Keratinocyte (primary cell): ENCODE results near the gene WRNIP1. TPM values are rescaled to one million over a fixed set of nuclear protein-coding genes. Genes with fewer than 3 reads are reported as not detected.

Experiments
- DNase-seq: peaks from one replicate; pipeline ENCODE4 v3.0.0-alpha.2; 2011; ENCODE audit warnings: low read depth, missing footprints, low spot score
- FAIRE-seq: peaks from 2 replicates; lab custom pipeline; 2011; peaks lifted over from hg19 to GRCh38; lab: Jason Lieb, UNC
- H2AFZ ChIP-seq: 2 replicates; pipeline ENCODE4 v1.6.0; 2012; ENCODE audit warnings: low read length, control low read depth, inconsistent platforms; ENCODE audit not compliant: control insufficient read depth
- H3K27ac ChIP-seq: 2 replicates; pipeline ENCODE4 v1.5.1; 2011; ENCODE audit warnings: low read length; ENCODE audit not compliant: control insufficient read depth, insufficient read depth
- H3K27me3 ChIP-seq: 3 replicates; pipeline ENCODE4 v1.6.0; 2011; ENCODE audit warnings: low read length; ENCODE audit not compliant: control insufficient read depth, insufficient read depth; ENCODE audit errors: extremely low read depth
- H3K36me3 ChIP-seq, 2 experiments: 2 replicates in 1 of 2; 3 replicates in 1 of 2; pipeline ENCODE4 v1.5.1; 2011; ENCODE audit warnings: low read length in 2 of 2, mild to moderate bottlenecking in 1 of 2; ENCODE audit not compliant: control insufficient read depth in 2 of 2, insufficient read depth in 2 of 2; ENCODE audit errors: extremely low read depth in 1 of 2
- H3K4me1 ChIP-seq: 3 replicates; pipeline ENCODE4 v1.5.1; 2011; ENCODE audit warnings: low read length; ENCODE audit not compliant: control insufficient read depth, insufficient read depth; ENCODE audit errors: extremely low read depth
- H3K4me2 ChIP-seq: 3 replicates; pipeline ENCODE4 v1.6.0; 2011; ENCODE audit warnings: low read depth, low read length; ENCODE audit not compliant: control insufficient read depth, insufficient read depth; ENCODE audit errors: extremely low read depth
- H3K4me3 ChIP-seq, 3 experiments: fragments of 200-600 bp in 1 of 3; sonication (generic) in 1 of 3; 2 replicates in 2 of 3; 3 replicates in 1 of 3; pipeline ENCODE4 v1.5.1; 2011 to 2016; ENCODE audit warnings: low read length in 3 of 3, mild to moderate bottlenecking in 3 of 3, control low read depth in 2 of 3, inconsistent platforms in 1 of 3, low read depth in 1 of 3, mixed read lengths in 1 of 3, mixed run types in 1 of 3, moderate library complexity in 1 of 3; ENCODE audit not compliant: control insufficient read depth in 2 of 3, insufficient read depth in 2 of 3; ENCODE audit errors: extremely low read depth in 1 of 3
- H3K79me2 ChIP-seq: 2 replicates; pipeline ENCODE4 v1.6.0; 2012; ENCODE audit warnings: low read length; ENCODE audit not compliant: control insufficient read depth, insufficient read depth
- H3K9ac ChIP-seq: 3 replicates; pipeline ENCODE4 v1.6.0; 2011; ENCODE audit warnings: low read length; ENCODE audit not compliant: control insufficient read depth, insufficient read depth; ENCODE audit errors: extremely low read depth
- H3K9me1 ChIP-seq: 3 replicates; pipeline ENCODE4 v1.6.0; 2011; ENCODE audit warnings: low read length; ENCODE audit not compliant: control insufficient read depth, insufficient read depth; ENCODE audit errors: extremely low read depth
- H3K9me3 ChIP-seq: 2 replicates; pipeline ENCODE4 v1.5.1; 2012; ENCODE audit warnings: low read depth, low read length; ENCODE audit not compliant: control insufficient read depth
- H4K20me1 ChIP-seq: 3 replicates; pipeline ENCODE4 v1.6.0; 2011; ENCODE audit warnings: low read length; ENCODE audit not compliant: control insufficient read depth, insufficient read depth; ENCODE audit errors: extremely low read depth
- CTCF ChIP-seq, 3 experiments: IDR thresholded peaks in 1 of 3; conservative IDR thresholded peaks in 1 of 3; optimal IDR thresholded peaks in 1 of 3; 2 replicates in 2 of 3; 3 replicates in 1 of 3; pipeline versions ENCODE3 to v1.5.1; 2011; ENCODE audit warnings: low read length in 3 of 3, mild to moderate bottlenecking in 3 of 3, moderate library complexity in 2 of 3, control low read depth in 1 of 3, inconsistent platforms in 1 of 3; ENCODE audit not compliant: insufficient read depth in 2 of 3; ENCODE audit errors: extremely low read depth in 1 of 3
- EZH2 ChIP-seq: IDR thresholded peaks from one replicate; pipeline ENCODE4 v1.6.1; 2012; ENCODE audit warnings: inconsistent platforms, mild to moderate bottlenecking, low read length, moderate library complexity
- dilution Hi-C: fragments of 300-500 bp; cut with MboI; formaldehyde crosslinking; loops from one replicate; pipeline ENCODE4 v1.7.0; 2020; ENCODE audit warnings: low sequenced_read_pairs; ENCODE audit not compliant: extremely low pct_ligation_motif_present
- polyA plus RNA-seq, 5 experiments: library from polyadenylated mRNA; depleted of rRNA in 3 of 5; stranded (reverse) in 3 of 5; stranded (forward) in 1 of 5; unstranded in 1 of 5; fragments of >200 nt; gene quantifications; 1 replicate in 1 of 5; 2 replicates in 3 of 5; 3 replicates in 1 of 5; pipeline versions ENCODE4 v1.2.1 to v1.2.3, GENCODE V29; 2011 to 2012; ENCODE audit warnings: missing spikeins in 2 of 5, low read depth in 1 of 5, low replicate concordance in 1 of 5

The WRNIP1 gene
- polyA plus RNA-seq, 1 donor (not counting 4 experiments of a cell fraction or from before 2014, with no cell fraction given), result 52.3 TPM

- Histone ChIP-seq H3K4me3 (no peak overlapping the region), H3K27me3 (no peaks in the 10 kb centered on the region), H3K9me1 (no peaks in the 10 kb centered on the region), H3K9me3 (no peaks in the 10 kb centered on the region), H3K36me3 (no peaks in the 10 kb centered on the region), H3K27ac (no peak overlapping the region), H4K20me1 (no peaks in the 10 kb centered on the region), H3K79me2 (no peaks in the 10 kb centered on the region), H3K4me2 (no peak overlapping the region), H3K4me1 (no peaks in the 10 kb centered on the region), H3K9ac (no peak overlapping the region), H2AFZ (no peak overlapping the region)
- DNase-seq (no peak), FAIRE-seq (no peak)
- TF ChIP-seq EZH2 (no peak), CTCF (optimal IDR thresholded peaks at IDR 0.05 in 1 of 3, IDR thresholded peaks at IDR 0.05 in 1 of 3, conservative IDR thresholded peaks at IDR 0.05 in 1 of 3; ENCODE audit: extremely low read depth in 1 of 3, insufficient read depth in 2 of 3, low read length in 3 of 3) (no peak)
- dilution Hi-C loops, result no loop called here
These were observed 9.7 kb upstream of the WRNIP1 start for GRCh38 chr6:2755456-2755855.

- Histone ChIP-seq H3K9me1 (no peaks in the 10 kb centered on the region), H3K4me3 (no peak overlapping the region), H3K9me3 (no peaks in the 10 kb centered on the region), H3K36me3 (no peaks in the 10 kb centered on the region), H3K79me2 (no peaks in the 10 kb centered on the region), H3K9ac (no peak overlapping the region), H3K27ac (no peak overlapping the region), H3K4me1 (no peaks in the 10 kb centered on the region), H3K4me2 (no peak overlapping the region), H3K27me3 (no peaks in the 10 kb centered on the region), H2AFZ (no peak overlapping the region), H4K20me1 (no peaks in the 10 kb centered on the region)
- TF ChIP-seq CTCF (optimal IDR thresholded peaks at IDR 0.05 in 1 of 3, IDR thresholded peaks at IDR 0.05 in 1 of 3, conservative IDR thresholded peaks at IDR 0.05 in 1 of 3; ENCODE audit: extremely low read depth in 1 of 3, insufficient read depth in 2 of 3, low read length in 3 of 3) (no peak), EZH2 (no peak)
- DNase-seq (no peak), FAIRE-seq (no peak)
- dilution Hi-C loops, result no loop called here
These were observed 9.0 kb upstream of the WRNIP1 start for GRCh38 chr6:2756241-2756640.
